GM19239 (cell line): ENCODE results near the gene PAQR3.
"Not testable (repeated sequence)": the region's sequence is repeated elsewhere in the genome, so short reads cannot be mapped to it uniquely, and the experiment has no call there.

ENCODE experiments used
- DNase-seq: peaks from one replicate; pipeline ENCODE4 v3.0.0; 2011; ENCODE audit warnings: low spot score; ENCODE audit not compliant: insufficient read length
- FAIRE-seq: peaks from 2 replicates; lab custom pipeline; 2011; peaks lifted over from hg19 to GRCh38; lab: Jason Lieb, UNC

PAQR3 gene

DNA sequence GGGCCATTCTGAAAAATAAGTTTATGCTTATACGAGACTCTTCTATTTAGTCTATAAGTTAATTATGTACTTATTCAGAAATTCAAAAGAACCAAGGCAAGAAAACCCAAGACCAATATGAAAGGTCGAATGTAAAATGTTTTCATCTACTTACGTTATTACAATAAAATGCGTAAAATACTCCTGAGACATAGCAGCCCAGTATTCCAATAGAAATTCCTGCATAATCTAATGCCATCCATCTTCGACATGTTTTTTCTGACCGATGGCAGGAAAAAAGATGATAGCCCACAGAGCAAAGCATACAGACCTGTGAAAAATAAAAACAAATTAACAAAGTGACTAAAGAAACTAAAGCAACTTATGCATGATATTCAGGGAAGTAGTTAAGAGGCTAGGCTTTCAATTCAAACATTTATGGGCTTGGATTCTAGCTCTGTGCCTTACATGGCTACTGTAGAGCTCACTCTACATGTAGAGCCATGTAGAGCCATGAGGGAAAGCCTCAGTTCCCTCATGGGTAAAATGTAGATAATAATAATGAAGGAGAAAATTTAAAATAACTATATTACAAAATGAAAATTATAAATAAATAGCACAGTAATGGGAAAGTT, 9.1 kb downstream of the PAQR3 start:
- FAIRE-seq = no peak
- no peak for DNase-seq

DNA sequence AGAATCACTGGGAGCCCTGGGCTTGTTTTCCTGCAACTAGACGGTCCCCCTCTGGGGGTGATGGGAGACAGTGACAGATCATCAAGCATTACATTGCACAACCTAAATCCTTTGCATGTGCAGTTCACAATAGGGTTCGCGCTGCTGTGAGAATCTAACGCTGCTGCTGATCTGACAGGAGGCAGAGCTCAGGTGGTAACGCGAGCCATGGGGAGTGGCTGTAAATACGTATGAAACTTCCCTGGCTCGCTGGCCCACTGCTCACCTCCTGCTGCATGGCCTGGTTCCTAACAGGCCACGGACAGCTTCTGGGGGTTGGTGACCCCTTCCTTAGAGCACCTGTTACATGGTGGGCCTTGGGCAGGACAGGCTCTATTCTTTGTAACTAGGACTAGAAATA, 10.4 kb downstream of the PAQR3 start:
- DNase-seq (no peak), FAIRE-seq (no peak)

GRCh38 chr4:78926826-78927225, 12.4 kb downstream of the PAQR3 start:
- FAIRE-seq = no peak
- no peak for DNase-seq

DNA sequence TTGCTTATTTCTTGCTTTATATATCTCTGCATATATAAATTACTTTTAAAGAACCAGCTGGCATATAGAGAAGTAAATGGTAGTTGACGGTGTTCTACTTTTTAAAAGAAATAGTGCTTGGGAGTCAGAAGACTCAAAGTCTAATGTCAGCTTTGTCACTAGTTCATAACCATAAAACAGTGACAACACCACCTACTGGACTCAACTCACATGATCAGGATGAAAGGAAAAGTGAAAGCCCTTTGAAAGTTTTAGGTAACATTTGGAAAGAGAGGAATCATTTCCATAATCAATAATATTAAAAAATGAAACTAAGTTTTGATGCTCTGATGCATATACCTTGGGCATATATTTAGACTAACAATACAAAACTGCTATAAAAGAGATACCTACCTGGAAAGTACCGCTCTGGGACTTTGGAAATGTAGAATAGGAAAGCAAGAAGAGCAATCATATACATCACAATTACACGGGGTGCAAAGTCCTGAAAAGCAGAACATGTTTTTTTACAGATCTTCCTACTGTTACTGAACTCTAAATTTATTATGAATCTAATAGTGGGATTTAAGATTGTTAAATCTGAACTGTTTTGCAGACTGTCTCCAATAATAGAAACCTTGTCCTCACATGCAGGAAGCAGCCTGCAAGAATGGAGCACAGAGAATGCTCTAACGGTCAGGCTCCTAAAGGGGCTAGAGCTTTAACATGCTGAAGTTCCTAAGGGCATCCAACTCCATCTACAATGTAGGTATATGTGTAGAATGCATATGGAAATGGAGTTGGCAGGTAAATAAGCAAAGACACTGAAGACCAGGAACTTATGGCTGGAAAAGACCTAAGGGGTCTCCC, 15.6 kb downstream of the PAQR3 start:
- FAIRE-seq = peak; percentile 81
- no peak for DNase-seq

DNA sequence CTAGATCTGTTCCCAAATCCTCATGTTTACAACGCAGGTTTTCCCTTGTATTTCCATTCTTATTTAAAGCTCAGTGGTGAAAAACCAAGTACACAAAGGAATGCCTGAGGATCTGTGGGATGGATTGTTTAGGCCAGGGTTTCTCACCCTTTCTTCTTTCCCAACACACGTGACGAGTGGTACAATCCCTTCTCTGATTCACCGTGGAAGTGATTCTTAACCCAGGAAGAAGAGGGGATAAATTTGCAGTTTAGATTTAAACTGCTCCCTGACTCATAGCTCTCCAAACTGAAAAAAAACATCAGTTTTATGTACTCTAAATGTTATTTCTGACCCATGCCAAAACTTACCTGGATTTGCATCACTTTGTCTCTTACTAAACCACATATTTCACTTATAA, 17.0 kb downstream of the PAQR3 start:
- no peak for DNase-seq
- FAIRE-seq = peak; percentile 23

- DNase-seq (no peak), FAIRE-seq (no peak)
These were observed 28.6 kb downstream of the PAQR3 start for GRCh38 chr4:78910612-78911011.

- not testable (repeated sequence) for DNase-seq, FAIRE-seq
These were observed 30.3 kb downstream of the PAQR3 start for GRCh38 chr4:78908974-78909373.

GRCh38 chr4:78907638-78908037, 31.6 kb downstream of the PAQR3 start:
- DNase-seq = no peak
- no peak for FAIRE-seq

- FAIRE-seq = no peak
- DNase-seq = no peak
These were observed 35.1 kb downstream of the PAQR3 start for GRCh38 chr4:78904143-78904542.

DNA sequence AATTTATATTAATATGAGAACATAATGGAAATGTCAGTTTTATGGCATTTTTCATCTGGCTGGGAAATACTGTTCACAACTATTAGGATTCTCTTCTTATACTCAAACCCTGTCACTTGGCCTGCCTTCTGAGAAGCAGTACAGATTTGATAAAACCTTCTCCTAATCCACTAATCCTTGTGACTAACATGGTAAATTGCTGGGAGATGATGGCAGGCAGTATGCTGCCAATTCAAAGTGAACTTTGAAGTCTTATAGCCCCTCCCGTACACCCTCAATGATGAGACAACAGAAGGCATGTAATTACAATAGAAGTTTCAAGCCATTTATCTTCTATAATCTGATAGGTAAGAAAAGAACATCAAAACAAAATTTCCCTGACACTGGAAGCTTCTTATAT, 36.9 kb downstream of the PAQR3 start:
- DNase-seq = no peak
- no peak for FAIRE-seq

- no peak for FAIRE-seq
- no peak for DNase-seq
These were observed 37.4 kb downstream of the PAQR3 start for GRCh38 chr4:78901882-78902281.

DNA sequence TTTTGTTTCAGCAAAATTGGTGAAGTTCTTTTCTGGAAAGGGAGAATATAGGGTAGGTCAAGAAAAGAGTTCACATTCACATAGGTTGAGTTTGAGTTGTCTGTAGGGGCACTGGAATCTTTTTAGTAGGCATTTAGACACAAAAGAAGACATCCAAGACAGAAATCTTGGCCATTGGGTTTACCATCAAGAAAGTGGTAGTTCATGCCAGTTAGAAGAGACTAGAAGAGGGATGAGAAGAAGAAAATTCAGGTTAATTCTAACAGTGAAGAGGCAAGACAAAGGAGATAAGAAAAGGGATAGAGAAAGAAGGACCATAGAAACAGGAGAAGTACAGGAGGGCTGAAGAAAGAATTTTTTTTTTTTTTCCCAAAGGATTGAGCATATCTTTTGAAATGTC, 39.9 kb downstream of the PAQR3 start:
- no peak for DNase-seq
- no peak for FAIRE-seq

- no peak for FAIRE-seq
These were observed 49.3 kb downstream of the PAQR3 start for GRCh38 chr4:78889955-78890354.

GRCh38 chr4:78885598-78885997, 53.6 kb downstream of the PAQR3 start:
- FAIRE-seq = no peak

More at GRCh38 chr4:78889955-78890354, 49.3 kb downstream of the PAQR3 start:
- DNase-seq = no peak

GRCh38 chr4:78880874-78881492, 58.3 kb downstream of the PAQR3 start:
- DNase-seq (no peak), FAIRE-seq (peak; percentile 28)

More at GRCh38 chr4:78885598-78885997, 53.6 kb downstream of the PAQR3 start:
- DNase-seq = no peak

- DNase-seq = no peak
- no peak for FAIRE-seq
These were observed 61.2 kb downstream of the PAQR3 start for GRCh38 chr4:78878031-78878430.

DNA sequence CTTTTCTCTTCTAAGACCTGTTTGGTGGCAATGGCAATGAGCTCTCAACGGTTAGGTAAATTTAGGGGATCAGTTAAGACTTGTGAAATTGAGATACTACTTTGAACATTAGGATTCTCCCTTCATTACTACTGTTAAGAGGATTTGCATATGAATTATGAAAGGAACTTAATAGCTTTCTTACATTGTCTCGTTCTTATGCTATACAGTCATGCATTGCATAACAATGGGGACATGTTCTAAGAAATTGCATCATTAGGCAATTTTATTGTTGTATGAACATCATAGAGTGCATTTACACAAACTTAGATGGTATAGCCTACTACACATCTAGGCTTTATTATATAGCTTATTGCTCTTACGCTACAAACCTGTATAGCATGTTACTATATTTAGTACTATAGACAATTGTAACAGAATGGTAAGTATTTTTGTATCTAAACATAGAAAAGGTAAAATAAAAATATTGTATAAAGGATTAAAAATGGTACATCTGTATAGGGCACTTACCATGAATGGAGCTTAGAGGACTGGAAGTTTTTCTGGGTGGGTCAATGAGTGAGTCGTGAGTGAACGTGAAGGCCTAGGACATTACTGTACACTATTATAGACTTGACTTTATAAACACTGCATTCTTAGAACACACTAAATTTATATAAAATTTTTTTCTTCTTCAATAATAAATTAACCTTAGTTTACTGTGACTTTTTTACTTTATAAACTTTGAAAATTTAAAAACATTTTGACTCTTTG, 62.5 kb downstream of the PAQR3 start:
- DNase-seq = no peak
- FAIRE-seq = no peak

GRCh38 chr4:78870056-78870455, 69.2 kb downstream of the PAQR3 start:
- no peak for DNase-seq
- FAIRE-seq = no peak

GRCh38 chr4:78868712-78869111, 70.5 kb downstream of the PAQR3 start:
- not testable (repeated sequence) for DNase-seq, FAIRE-seq

- no peak for FAIRE-seq
These were observed 73.8 kb downstream of the PAQR3 start for GRCh38 chr4:78865451-78865850.

More at GRCh38 chr4:78865451-78865850, 73.8 kb downstream of the PAQR3 start:
- DNase-seq = no peak
